ENCODE data around the gene ERCC2.
"Not testable (repeated sequence)": the region's sequence is repeated elsewhere in the genome, so short reads cannot be mapped to it uniquely, and the experiment has no call there.

Gene ERCC2

DNA sequence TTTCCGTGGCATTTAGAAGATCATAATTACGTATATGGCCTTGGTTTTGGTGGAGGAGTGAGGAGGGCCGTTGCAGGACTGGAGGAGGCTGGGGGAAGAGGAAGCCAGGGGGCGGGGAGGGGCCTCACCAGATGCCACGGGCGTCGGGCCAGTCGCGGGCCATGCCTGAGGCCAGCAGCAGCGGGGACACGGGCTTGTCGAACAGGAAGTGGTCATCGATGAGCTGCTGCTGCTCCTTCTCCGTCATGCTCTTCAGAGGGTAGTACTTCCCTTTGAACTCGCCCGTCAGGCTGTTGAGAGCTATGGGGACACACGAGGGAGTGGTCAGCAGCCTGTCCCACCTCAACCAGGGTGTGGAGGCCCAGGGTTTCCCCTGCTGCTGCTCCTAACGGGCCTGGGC is 58.8 kb downstream of the ERCC2 start:
- Histone ChIP-seq H3K4me3 (no peak overlapping the region), H3K9me3 (replicated peaks in 1 of 11) (no peaks in the 10 kb centered on the region), H3K4me1 (peaks cover 4 to 26% (median 21%) of the 10 kb centered on the region in 10 experiments; a peak in 17 of 20 replicates), H3K36me3 (no peaks in the 10 kb centered on the region), H3K27ac (no peak overlapping the region), H3K4me2 (peak overlapping the region in 9 of 11 experiments; percentile 10 to 57 (median 29); a peak in 10 of 22 replicates), H3K9ac (no peak overlapping the region), H3K27me3 (no peaks in the 10 kb centered on the region), H4K20me1 (no peaks in the 10 kb centered on the region)
- no peak for TF ChIP-seq Cebpa-rat (IDR thresholded peaks at IDR 0.05)

DNA sequence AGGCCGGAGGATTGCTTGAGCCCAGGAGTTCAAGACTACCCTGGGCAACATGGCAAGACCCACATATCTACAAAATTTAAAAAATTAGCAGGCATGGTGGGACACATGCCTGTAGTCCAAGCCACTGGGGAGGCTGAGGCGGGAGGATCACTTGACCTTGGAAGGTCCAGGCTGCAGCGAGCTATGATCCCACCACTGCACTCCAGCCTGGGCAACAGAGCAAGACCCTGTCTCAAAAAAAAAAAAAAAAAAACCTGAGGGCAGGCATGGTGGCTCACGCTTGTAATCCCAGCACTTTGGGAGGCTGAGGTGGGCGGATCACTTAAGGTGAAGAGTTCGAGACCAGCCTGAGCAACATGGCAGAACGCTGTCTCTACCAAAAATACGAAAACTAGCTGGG is 61.1 kb downstream of the ERCC2 start:
- H3K27me3 ChIP-seq; H3K9me3 ChIP-seq (replicated peaks in 1 of 11); H3K9ac ChIP-seq; H3K4me2 ChIP-seq; H3K27ac ChIP-seq; H3K4me3 ChIP-seq; H4K20me1 ChIP-seq; H3K36me3 ChIP-seq: not testable (repeated sequence)
- peaks cover 4 to 19% (median 14%) of the 10 kb centered on the region in 10 experiments; a peak in 17 of 20 replicates for H3K4me1 ChIP-seq

GRCh38 chr19:45307361-45307760 is 63.0 kb downstream of the ERCC2 start:
- H3K4me1 ChIP-seq = peaks cover 0 to 9% (median 6%) of the 10 kb centered on the region in 10 experiments; a peak in 9 of 20 replicates
- no peaks in the 10 kb centered on the region for H3K27me3 ChIP-seq
- H3K9me3 ChIP-seq (replicated peaks in 1 of 11) = no peaks in the 10 kb centered on the region
- H3K27ac ChIP-seq = no peak overlapping the region
- no peak overlapping the region for H3K9ac ChIP-seq
- H3K4me2 ChIP-seq = no peak overlapping the region
- H4K20me1 ChIP-seq = peaks cover 0 to 3% (median 0%) of the 10 kb centered on the region in 11 experiments; a peak in 1 of 22 replicates
- TF ChIP-seq Cebpa-rat (IDR thresholded peaks at IDR 0.05) = no peak
- no peak overlapping the region for H3K4me3 ChIP-seq
- H3K36me3 ChIP-seq = peaks cover 0 to 13% (median 11%) of the 10 kb centered on the region in 11 experiments; a peak in 17 of 22 replicates

DNA sequence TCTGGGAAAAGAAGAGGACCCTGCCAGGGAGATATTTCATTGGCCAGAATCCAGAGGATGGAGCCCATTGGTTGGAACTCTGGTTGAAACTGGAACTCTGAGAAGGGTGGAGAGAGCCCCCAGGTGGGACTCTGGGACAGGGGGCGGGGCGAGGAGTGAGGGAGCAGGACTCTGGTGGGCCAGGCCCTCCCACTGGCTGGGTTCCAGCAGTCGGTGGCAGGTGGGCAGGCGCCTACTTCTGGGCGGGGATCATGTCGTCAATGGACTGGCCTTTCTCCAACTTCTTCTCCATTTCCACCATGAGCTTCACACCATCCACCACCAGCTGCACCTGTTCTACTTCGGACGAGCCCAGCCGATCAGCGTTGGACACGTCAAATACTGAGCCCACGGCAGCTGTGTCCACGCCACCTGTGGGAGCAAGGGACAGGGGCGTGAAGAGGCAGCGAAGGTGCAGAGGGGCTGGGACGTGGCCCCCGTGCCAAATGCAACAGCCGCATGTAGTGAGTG is 63.8 kb downstream of the ERCC2 start:
- Histone ChIP-seq H3K4me3 (no peak overlapping the region), H3K9ac (no peak overlapping the region), H4K20me1 (peaks cover 0 to 4% (median 0%) of the 10 kb centered on the region in 11 experiments; a peak in 1 of 22 replicates), H3K27me3 (no peaks in the 10 kb centered on the region), H3K4me1 (peaks cover 0 to 4% (median under 1%) of the 10 kb centered on the region in 10 experiments; a peak in 6 of 20 replicates), H3K36me3 (peaks cover 0 to 21% (median 17%) of the 10 kb centered on the region in 11 experiments; a peak in 20 of 22 replicates), H3K4me2 (no peak overlapping the region), H3K9me3 (replicated peaks in 1 of 11) (no peaks in the 10 kb centered on the region), H3K27ac (no peak overlapping the region)
- no peak for TF ChIP-seq Cebpa-rat (IDR thresholded peaks at IDR 0.05)

- TF ChIP-seq Cebpa-rat (IDR thresholded peaks at IDR 0.05) = no peak
- Histone ChIP-seq H3K36me3 (peaks cover under 1 to 26% (median 20%) of the 10 kb centered on the region in 11 experiments; a peak in 20 of 22 replicates), H3K27me3 (no peaks in the 10 kb centered on the region), H4K20me1 (peaks cover 0 to 4% (median 0%) of the 10 kb centered on the region in 11 experiments; a peak in 1 of 22 replicates), H3K9me3 (replicated peaks in 1 of 11) (no peaks in the 10 kb centered on the region), H3K4me3 (no peak overlapping the region), H3K27ac (no peak overlapping the region), H3K4me2 (no peak overlapping the region), H3K9ac (no peak overlapping the region), H3K4me1 (no peaks in the 10 kb centered on the region)
Observed at GRCh38 chr19:45306040-45306439, 64.3 kb downstream of the ERCC2 start.

DNA sequence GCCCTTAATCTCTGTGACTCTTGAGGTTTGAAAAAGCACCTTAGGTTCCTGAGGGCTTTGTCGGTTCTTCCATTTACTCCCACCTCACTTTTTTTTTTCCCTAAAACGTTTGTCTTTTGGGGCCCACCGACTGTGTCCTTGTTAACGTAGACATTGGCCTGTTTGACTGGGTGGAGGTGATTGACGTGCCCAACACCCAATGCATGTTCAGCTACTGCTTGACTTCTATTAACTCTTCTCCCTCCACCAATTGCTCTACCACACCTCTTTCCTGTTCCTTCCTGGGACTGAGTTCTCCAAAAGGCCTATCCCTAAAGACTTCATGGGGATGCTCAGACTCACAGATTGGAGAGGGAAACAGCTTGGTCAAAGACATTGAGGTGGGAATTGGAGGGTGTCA is 65.0 kb downstream of the ERCC2 start:
- Histone ChIP-seq H3K9ac (no peak overlapping the region), H3K4me2 (no peak overlapping the region), H3K4me1 (no peaks in the 10 kb centered on the region), H3K36me3 (peaks cover 7 to 32% (median 26%) of the 10 kb centered on the region in 11 experiments; a peak in 21 of 22 replicates), H4K20me1 (peaks cover 0 to 4% (median 0%) of the 10 kb centered on the region in 11 experiments; a peak in 2 of 22 replicates), H3K4me3 (no peak overlapping the region), H3K9me3 (replicated peaks in 1 of 11) (no peaks in the 10 kb centered on the region), H3K27ac (no peak overlapping the region), H3K27me3 (no peaks in the 10 kb centered on the region)
- no peak for TF ChIP-seq Cebpa-rat (IDR thresholded peaks at IDR 0.05)

- H3K4me1 ChIP-seq = no peaks in the 10 kb centered on the region
- H3K9ac ChIP-seq = no peak overlapping the region
- no peaks in the 10 kb centered on the region for H3K9me3 ChIP-seq (replicated peaks in 1 of 11)
- H3K4me3 ChIP-seq = no peak overlapping the region
- no peaks in the 10 kb centered on the region for H3K27me3 ChIP-seq
- peaks cover 0 to 4% (median 0%) of the 10 kb centered on the region in 11 experiments; a peak in 2 of 22 replicates for H4K20me1 ChIP-seq
- H3K4me2 ChIP-seq = no peak overlapping the region
- H3K36me3 ChIP-seq = peaks cover 9 to 37% (median 30%) of the 10 kb centered on the region in 11 experiments; a peak in 21 of 22 replicates
- TF ChIP-seq Cebpa-rat (IDR thresholded peaks at IDR 0.05) = no peak
- H3K27ac ChIP-seq = no peak overlapping the region
Observed at GRCh38 chr19:45305007-45305406, 65.4 kb downstream of the ERCC2 start.

DNA sequence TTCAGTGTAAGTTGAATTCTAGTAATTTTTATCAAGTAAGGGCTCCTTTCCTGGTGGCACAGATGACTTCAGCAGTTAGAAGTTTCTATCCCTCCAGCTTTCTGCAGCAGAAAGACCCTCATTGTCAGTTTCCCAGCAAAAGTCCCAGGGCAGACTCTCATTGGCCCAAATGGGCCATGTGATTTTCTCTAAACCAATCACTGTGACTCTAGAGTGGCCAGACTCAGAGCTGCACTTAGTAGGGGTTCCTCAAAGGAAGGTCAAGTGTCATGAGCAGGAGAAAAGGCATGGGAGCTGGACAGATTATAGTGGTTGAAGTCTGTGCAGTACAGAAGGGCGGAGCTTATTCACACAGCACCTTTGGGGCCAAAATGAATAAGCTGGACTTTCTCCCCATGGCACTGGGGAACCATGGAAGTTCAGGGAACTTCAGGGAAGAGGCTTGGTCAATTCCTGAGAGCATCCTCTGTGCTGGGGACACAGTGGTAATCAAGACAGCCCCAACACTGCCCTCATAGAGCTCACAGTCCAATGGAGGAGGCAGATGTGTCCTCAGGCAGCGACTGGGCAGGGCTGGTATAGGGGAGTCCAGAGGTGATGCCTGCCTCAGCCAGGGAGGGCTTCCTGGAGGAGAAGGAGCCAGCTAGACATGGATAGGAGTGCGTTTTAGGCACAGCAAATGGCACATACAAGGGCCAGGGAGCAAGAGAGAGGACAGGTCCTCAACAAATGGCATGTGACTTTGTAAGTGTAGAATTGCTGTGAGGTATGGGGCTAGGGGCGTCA is 66.0 kb downstream of the ERCC2 start:
- H3K4me1 ChIP-seq = no peaks in the 10 kb centered on the region
- peaks cover 16 to 43% (median 37%) of the 10 kb centered on the region in 11 experiments for H3K36me3 ChIP-seq
- no peaks in the 10 kb centered on the region for H3K27me3 ChIP-seq
- no peak overlapping the region for H3K27ac ChIP-seq
- H3K4me3 ChIP-seq = no peak overlapping the region
- no peak for TF ChIP-seq Cebpa-rat (IDR thresholded peaks at IDR 0.05)
- no peak overlapping the region for H3K9ac ChIP-seq
- no peaks in the 10 kb centered on the region for H3K9me3 ChIP-seq (replicated peaks in 1 of 11)
- H3K4me2 ChIP-seq = no peak overlapping the region
- peaks cover 0 to 4% (median 0%) of the 10 kb centered on the region in 11 experiments; a peak in 2 of 22 replicates for H4K20me1 ChIP-seq

DNA sequence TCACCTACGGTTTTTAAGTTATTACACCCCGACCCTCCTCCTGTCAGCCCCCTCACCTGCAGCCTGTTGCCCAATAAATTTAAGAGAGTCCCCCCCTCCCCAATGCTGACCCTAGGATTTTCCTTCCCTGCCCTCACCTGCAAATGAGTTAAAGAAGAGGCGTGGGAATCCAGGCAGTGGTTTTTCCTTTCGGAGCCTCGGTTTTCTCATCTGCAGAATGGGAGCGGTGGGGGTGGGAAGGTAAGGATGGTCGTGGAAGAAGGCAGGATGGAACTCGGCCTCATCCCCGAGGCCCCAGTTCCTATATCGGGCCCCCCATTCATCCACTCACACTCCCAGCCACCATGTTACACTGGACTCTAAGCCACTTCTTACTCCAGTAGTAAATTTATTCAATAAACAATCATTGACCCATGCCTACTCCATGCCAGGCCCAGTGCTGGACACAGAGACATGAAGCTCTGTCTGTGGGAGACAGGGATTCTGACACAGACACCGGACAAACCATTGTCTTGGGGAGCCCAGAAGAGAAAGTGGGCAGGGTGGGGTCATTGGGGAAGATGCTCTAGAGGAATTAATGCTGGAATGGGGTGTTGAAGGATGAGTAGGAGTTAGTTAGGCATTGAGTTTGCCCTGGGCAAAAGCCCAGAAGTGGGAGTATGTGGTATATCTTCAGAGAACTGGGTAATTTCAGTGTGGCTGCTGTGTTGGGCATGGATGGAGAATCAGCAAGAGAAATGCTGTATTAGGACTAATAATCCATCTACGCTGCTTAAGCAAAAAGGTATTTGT is 66.9 kb downstream of the ERCC2 start:
- Histone ChIP-seq H3K4me3 (no peak overlapping the region), H3K4me2 (no peak overlapping the region), H3K9me3 (replicated peaks in 1 of 11) (no peaks in the 10 kb centered on the region), H3K36me3 (peaks cover 24 to 52% (median 46%) of the 10 kb centered on the region in 11 experiments), H3K27me3 (no peaks in the 10 kb centered on the region), H3K4me1 (no peaks in the 10 kb centered on the region), H4K20me1 (peaks cover 0 to 4% (median 0%) of the 10 kb centered on the region in 11 experiments; a peak in 2 of 22 replicates), H3K9ac (no peak overlapping the region), H3K27ac (no peak overlapping the region)
- no peak for TF ChIP-seq Cebpa-rat (IDR thresholded peaks at IDR 0.05)
